ENCODE data around the gene TBL2.
"Not testable (repeated sequence)": the region's sequence is repeated elsewhere in the genome, so short reads cannot be mapped to it uniquely, and the experiment has no call there.

TBL2 gene

GRCh38 chr7:73578342-73579128 lies at the start of gene TBL2:
Gene TBL2, minus strand, starts transcription at chr7:73578579. Its CDS starts 30 bp downstream, at chr7:73578549.
- DNase-seq, result peak; percentile 100

GRCh38 chr7:73626814-73627213 lies 48.4 kb upstream of the TBL2 start:
- no peak for DNase-seq

- no peak for DNase-seq
These were observed 46.9 kb upstream of the TBL2 start for GRCh38 chr7:73625276-73625675.

- no peak for DNase-seq
These were observed 46.3 kb upstream of the TBL2 start for GRCh38 chr7:73624669-73625001.

GRCh38 chr7:73623798-73624668 lies 45.7 kb upstream of the TBL2 start, which contains the start of gene MLXIPL:
Gene MLXIPL, minus strand, starts transcription at chr7:73624522. Its CDS starts 30 bp downstream, at chr7:73624492.
- DNase-seq, result peak; percentile 93

- DNase-seq, result no peak
These were observed 44.8 kb upstream of the TBL2 start for GRCh38 chr7:73622909-73623797.

GRCh38 chr7:73622527-73622908 lies 44.1 kb upstream of the TBL2 start:
- no peak for DNase-seq

- DNase-seq, result no peak
These were observed 43.0 kb upstream of the TBL2 start for GRCh38 chr7:73621168-73622063.

- DNase-seq, result not testable (repeated sequence)
These were observed 41.0 kb upstream of the TBL2 start for GRCh38 chr7:73619394-73619793.

GRCh38 chr7:73618538-73618937 lies 40.2 kb upstream of the TBL2 start:
- no peak for DNase-seq

GRCh38 chr7:73617520-73617919 lies 39.1 kb upstream of the TBL2 start:
- not testable (repeated sequence) for DNase-seq

- no peak for DNase-seq
These were observed 37.5 kb upstream of the TBL2 start for GRCh38 chr7:73615886-73616285.

GRCh38 chr7:73614937-73615336 lies 36.6 kb upstream of the TBL2 start:
- not testable (repeated sequence) for DNase-seq

GRCh38 chr7:73613954-73614735 lies 35.8 kb upstream of the TBL2 start:
- DNase-seq, result no peak

- DNase-seq, result peak; percentile 71
These were observed 34.4 kb upstream of the TBL2 start for GRCh38 chr7:73612598-73613269.

GRCh38 chr7:73611017-73611555 lies 32.7 kb upstream of the TBL2 start:
- DNase-seq, result no peak

- no peak for DNase-seq
These were observed 31.7 kb upstream of the TBL2 start for GRCh38 chr7:73610105-73610504.

- not testable (repeated sequence) for DNase-seq
These were observed 29.3 kb upstream of the TBL2 start for GRCh38 chr7:73607692-73607983.

GRCh38 chr7:73606801-73607691 lies 28.7 kb upstream of the TBL2 start:
- DNase-seq, result peak; percentile 76
